ENCODE results near the gene CASD1. TPM values are rescaled to one million over a fixed set of nuclear protein-coding genes. Genes with fewer than 3 reads are reported as not detected.

The CASD1 gene
- total RNA-seq, 1 experiment from 2014 or later = 5.8 TPM

GRCh38 chr7:94507462-94507861, 2.1 kb upstream of the CASD1 start:
- no peak for ATAC-seq
- RAD21 ChIA-PET (ENCODE audit: low non-redundant PET in 1 of 2, low total read pairs in 2 of 2, uncharacterized antibody in 2 of 2, unreplicated experiment in 2 of 2) = no interaction called here
- Histone ChIP-seq H3K79me2 (ENCODE audit: insufficient read depth, low read length) (no peaks in the 10 kb centered on the region), H3K9ac (ENCODE audit: low read length) (no peak overlapping the region), H3K9me3 (ENCODE audit: control insufficient read depth in 1 of 2, insufficient read depth in 1 of 2, low read depth in 1 of 2, low read length in 2 of 2) (no peaks in the 10 kb centered on the region), H4K20me1 (ENCODE audit: insufficient read depth) (no peaks in the 10 kb centered on the region), H3K36me3 (ENCODE audit: control insufficient read depth in 1 of 2, insufficient read depth in 2 of 2, low read length in 2 of 2) (no peaks in the 10 kb centered on the region), H3K27ac (ENCODE audit: low read depth, low read length) (no peak overlapping the region), H2AFZ (ENCODE audit: low read depth, low read length, poor library complexity, severe bottlenecking) (no peak overlapping the region), H3K4me1 (ENCODE audit: control insufficient read depth in 1 of 2, insufficient read depth in 2 of 2, low read length in 2 of 2) (peaks cover 3 to 9% of the 10 kb centered on the region in 2 experiments; a peak in 2 of 4 replicates), H3K9me2 (ENCODE audit: insufficient read depth) (no peaks in the 10 kb centered on the region), H3K4me2 (ENCODE audit: low read length) (no peak overlapping the region), H3K27me3 (ENCODE audit: insufficient read depth, low read length) (no peaks in the 10 kb centered on the region), H3K4me3 (replicated peaks in 1 of 2; ENCODE audit: low read depth in 1 of 2, low read length in 2 of 2) (no peak overlapping the region)
- DNase-seq (ENCODE audit: low read depth, low spot score) = no peak
- CTCF ChIA-PET = no interaction called here
- TF ChIP-seq POLR2AphosphoS5 (IDR thresholded peaks at IDR 0.05; ENCODE audit: low read depth, low read length) = no peak
- TF ChIP-seq ZFX (IDR thresholded peaks at IDR 0.05) = no peak
- TF ChIP-seq CEBPB (IDR thresholded peaks at IDR 0.05; ENCODE audit: low read depth) = no peak
- no peak for TF ChIP-seq YY1 (IDR thresholded peaks at IDR 0.05; ENCODE audit: extremely low read depth, insufficient replicate concordance, low read depth, low read length)
- POLR2A ChIA-PET = no interaction called here
- intact Hi-C loops (cut with micrococcal nuclease) = no loop called here
- BruUV-seq (replicated peaks) = no TSS peak

- H3K9ac ChIP-seq (ENCODE audit: low read length) = no peak overlapping the region
- no peak overlapping the region for H3K4me2 ChIP-seq (ENCODE audit: low read length)
- no peaks in the 10 kb centered on the region for H3K9me3 ChIP-seq (ENCODE audit: control insufficient read depth in 1 of 2, insufficient read depth in 1 of 2, low read depth in 1 of 2, low read length in 2 of 2)
- H3K4me3 ChIP-seq (replicated peaks in 1 of 2; ENCODE audit: low read depth in 1 of 2, low read length in 2 of 2) = no peak overlapping the region
- no peaks in the 10 kb centered on the region for H3K27me3 ChIP-seq (ENCODE audit: insufficient read depth, low read length)
- BruUV-seq (replicated peaks) = no TSS peak
- H3K36me3 ChIP-seq (ENCODE audit: control insufficient read depth in 1 of 2, insufficient read depth in 2 of 2, low read length in 2 of 2) = no peaks in the 10 kb centered on the region
- H3K4me1 ChIP-seq (ENCODE audit: control insufficient read depth in 1 of 2, insufficient read depth in 2 of 2, low read length in 2 of 2) = peaks cover 3 to 9% of the 10 kb centered on the region in 2 experiments; a peak in 2 of 4 replicates
- ATAC-seq = no peak
- H3K9me2 ChIP-seq (ENCODE audit: insufficient read depth) = no peaks in the 10 kb centered on the region
- ChIA-PET CTCF (no interaction called here), RAD21 (ENCODE audit: low non-redundant PET in 1 of 2, low total read pairs in 2 of 2, uncharacterized antibody in 2 of 2, unreplicated experiment in 2 of 2) (no interaction called here), POLR2A (no interaction called here)
- no peaks in the 10 kb centered on the region for H3K79me2 ChIP-seq (ENCODE audit: insufficient read depth, low read length)
- TF ChIP-seq TCF7L2 (IDR thresholded peaks at IDR 0.05; ENCODE audit: borderline replicate concordance, extremely low read depth, insufficient read depth, insufficient read length) (no peak), SRF (IDR thresholded peaks at IDR 0.05; ENCODE audit: low read depth) (no peak), CBX3 (IDR thresholded peaks at IDR 0.05; ENCODE audit: low read depth) (no peak), ZNF274 (IDR thresholded peaks at IDR 0.05; ENCODE audit: low read depth, low read length) (no peak), CEBPB (IDR thresholded peaks at IDR 0.05; ENCODE audit: low read depth) (no peak), POLR2A (IDR thresholded peaks at IDR 0.05; ENCODE audit: borderline replicate concordance, extremely low read depth, insufficient read depth, insufficient read length) (no peak), RAD21 (IDR thresholded peaks at IDR 0.05; ENCODE audit: low read depth) (no peak), MAX (IDR thresholded peaks at IDR 0.05) (no peak), POLR2AphosphoS5 (IDR thresholded peaks at IDR 0.05; ENCODE audit: low read depth, low read length) (no peak), EZH2phosphoT487 (IDR thresholded peaks at IDR 0.05; ENCODE audit: borderline replicate concordance) (no peak), CTCF (IDR thresholded peaks at IDR 0.05 in 2 of 3, conservative IDR thresholded peaks at IDR 0.05 in 1 of 3; ENCODE audit: borderline replicate concordance in 1 of 3, insufficient read depth in 1 of 3, low read depth in 2 of 3, low read length in 2 of 3) (no peak), FOSL1 (IDR thresholded peaks at IDR 0.05; ENCODE audit: low read depth) (no peak), ZBTB33 (IDR thresholded peaks at IDR 0.05; ENCODE audit: extremely low read depth, insufficient replicate concordance, low read length) (no peak), ZFX (IDR thresholded peaks at IDR 0.05) (no peak), EGR1 (IDR thresholded peaks at IDR 0.05; ENCODE audit: low read depth) (no peak), EZH2 (IDR thresholded peaks at IDR 0.05) (no peak), ELF1 (IDR thresholded peaks at IDR 0.05; ENCODE audit: borderline replicate concordance, low read depth) (no peak)
- H2AFZ ChIP-seq (ENCODE audit: low read depth, low read length, poor library complexity, severe bottlenecking) = no peak overlapping the region
- DNase-seq (ENCODE audit: low read depth, low spot score) = no peak
- no peaks in the 10 kb centered on the region for H4K20me1 ChIP-seq (ENCODE audit: insufficient read depth)
- H3K27ac ChIP-seq (ENCODE audit: low read depth, low read length) = no peak overlapping the region
- intact Hi-C loops (cut with micrococcal nuclease) = no loop called here
Measured at GRCh38 chr7:94507962-94508361, 1.6 kb upstream of the CASD1 start.
